ENCODE measurements around the gene SLC13A4.

The SLC13A4 gene

DNA sequence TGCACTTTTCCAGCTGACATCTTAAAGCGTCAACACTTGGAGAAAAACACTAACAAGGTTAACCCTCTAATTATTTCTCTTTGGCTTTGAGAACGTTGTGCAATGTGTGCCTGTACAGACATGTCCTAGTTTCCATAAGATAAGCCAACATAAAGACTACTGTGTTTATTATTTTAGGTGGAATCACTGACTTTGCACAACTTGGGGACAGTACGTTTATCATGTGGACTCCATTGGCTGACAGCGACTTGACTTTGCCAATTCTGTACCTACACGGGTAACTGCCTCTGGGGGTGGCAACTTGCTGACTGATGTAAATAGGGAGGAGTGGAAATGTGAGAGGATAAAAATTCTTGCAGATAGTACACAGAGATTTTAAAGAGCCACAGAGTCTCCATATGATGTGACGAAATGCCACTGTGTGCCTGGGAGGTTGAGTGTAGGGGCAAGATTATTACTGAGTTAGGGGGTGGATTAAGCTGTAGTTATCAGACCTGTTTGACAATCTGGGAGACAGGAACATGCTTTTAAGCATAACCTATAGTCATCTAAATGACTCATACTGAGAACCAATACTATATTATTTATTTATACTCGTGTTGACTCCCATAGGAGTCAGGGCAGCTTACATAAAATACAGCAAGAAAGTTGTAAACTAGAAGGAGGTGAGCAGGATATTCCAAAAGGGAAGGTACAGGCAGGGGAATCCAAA is 21.0 kb downstream of the SLC13A4 start:
- no peaks in the 10 kb centered on the region for H3K4me1 ChIP-seq (ENCODE audit: low read depth, poor library complexity, severe bottlenecking)
- H3K4me2 ChIP-seq = no peak overlapping the region
- H3K27me3 ChIP-seq (ENCODE audit: insufficient read depth, low read depth) = no peaks in the 10 kb centered on the region
- no peaks in the 10 kb centered on the region for H4K20me1 ChIP-seq (ENCODE audit: insufficient read depth)
- no peak overlapping the region for H3K4me3 ChIP-seq (IDR thresholded peaks at IDR 0.05; ENCODE audit: insufficient read depth, low read depth, low read length)
- H3K27ac ChIP-seq = no peak overlapping the region
- no peak for TF ChIP-seq CTCF (conservative IDR thresholded peaks at IDR 0.05; ENCODE audit: low read depth, low read length)
- H3K79me2 ChIP-seq (ENCODE audit: insufficient read depth, low read depth) = no peaks in the 10 kb centered on the region
- no peak overlapping the region for H2AFZ ChIP-seq (ENCODE audit: low read depth)
- no peak overlapping the region for H3K9ac ChIP-seq
- no peaks in the 10 kb centered on the region for H3K36me3 ChIP-seq (ENCODE audit: insufficient read depth)

DNA sequence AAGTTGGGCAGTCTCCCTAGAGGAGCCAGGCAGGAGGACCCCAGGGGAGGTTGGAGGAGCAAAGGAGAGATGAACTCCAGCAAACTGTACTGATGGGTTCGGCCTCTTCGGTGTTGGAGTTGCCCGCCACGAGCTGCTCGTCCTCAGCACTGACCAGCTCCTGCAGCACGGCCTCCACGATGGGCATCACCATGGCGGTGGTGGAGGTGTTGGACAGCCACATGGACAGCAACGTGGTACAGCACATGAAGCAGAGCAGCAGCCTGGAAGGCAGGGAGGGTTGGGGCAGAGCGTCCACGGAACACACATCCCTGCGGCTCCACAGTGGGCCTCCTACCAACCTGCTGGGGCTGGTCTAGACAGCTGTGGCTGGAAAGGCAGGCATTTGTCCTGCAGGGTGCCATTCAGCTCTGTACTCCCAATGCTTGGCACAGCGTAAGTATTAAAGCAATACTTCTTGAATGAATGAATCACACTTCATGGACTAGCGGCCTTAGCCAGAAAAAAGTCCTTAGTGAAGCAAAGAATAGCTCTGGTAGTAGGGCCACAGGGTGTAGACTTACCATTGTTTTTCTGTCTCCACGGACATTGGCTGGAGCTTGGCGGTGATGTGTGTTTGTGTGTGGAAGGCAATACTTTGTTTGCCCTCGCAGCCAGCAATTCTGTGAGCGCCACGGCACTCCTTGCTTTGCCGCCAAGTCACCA is 21.8 kb downstream of the SLC13A4 start:
- TF ChIP-seq CTCF (conservative IDR thresholded peaks at IDR 0.05; ENCODE audit: low read depth, low read length) = no peak
- H3K27ac ChIP-seq = no peak overlapping the region
- H3K4me3 ChIP-seq (IDR thresholded peaks at IDR 0.05; ENCODE audit: insufficient read depth, low read depth, low read length) = no peak overlapping the region
- no peaks in the 10 kb centered on the region for H4K20me1 ChIP-seq (ENCODE audit: insufficient read depth)
- H3K4me2 ChIP-seq = no peak overlapping the region
- H3K36me3 ChIP-seq (ENCODE audit: insufficient read depth) = no peaks in the 10 kb centered on the region
- no peak overlapping the region for H3K9ac ChIP-seq
- H3K4me1 ChIP-seq (ENCODE audit: low read depth, poor library complexity, severe bottlenecking) = no peaks in the 10 kb centered on the region
- H2AFZ ChIP-seq (ENCODE audit: low read depth) = no peak overlapping the region
- no peaks in the 10 kb centered on the region for H3K27me3 ChIP-seq (ENCODE audit: insufficient read depth, low read depth)
- H3K79me2 ChIP-seq (ENCODE audit: insufficient read depth, low read depth) = no peaks in the 10 kb centered on the region

- H3K36me3 ChIP-seq (ENCODE audit: insufficient read depth) = no peaks in the 10 kb centered on the region
- no peak overlapping the region for H3K4me3 ChIP-seq (IDR thresholded peaks at IDR 0.05; ENCODE audit: insufficient read depth, low read depth, low read length)
- no peak overlapping the region for H3K4me2 ChIP-seq
- H3K79me2 ChIP-seq (ENCODE audit: insufficient read depth, low read depth) = no peaks in the 10 kb centered on the region
- no peaks in the 10 kb centered on the region for H4K20me1 ChIP-seq (ENCODE audit: insufficient read depth)
- no peaks in the 10 kb centered on the region for H3K27me3 ChIP-seq (ENCODE audit: insufficient read depth, low read depth)
- no peak overlapping the region for H3K9ac ChIP-seq
- TF ChIP-seq CTCF (conservative IDR thresholded peaks at IDR 0.05; ENCODE audit: low read depth, low read length) = no peak
- H2AFZ ChIP-seq (ENCODE audit: low read depth) = no peak overlapping the region
- H3K4me1 ChIP-seq (ENCODE audit: low read depth, poor library complexity, severe bottlenecking) = no peaks in the 10 kb centered on the region
- H3K27ac ChIP-seq = no peak overlapping the region
Observed at GRCh38 chr7:135704698-135705097, 23.3 kb downstream of the SLC13A4 start.

DNA sequence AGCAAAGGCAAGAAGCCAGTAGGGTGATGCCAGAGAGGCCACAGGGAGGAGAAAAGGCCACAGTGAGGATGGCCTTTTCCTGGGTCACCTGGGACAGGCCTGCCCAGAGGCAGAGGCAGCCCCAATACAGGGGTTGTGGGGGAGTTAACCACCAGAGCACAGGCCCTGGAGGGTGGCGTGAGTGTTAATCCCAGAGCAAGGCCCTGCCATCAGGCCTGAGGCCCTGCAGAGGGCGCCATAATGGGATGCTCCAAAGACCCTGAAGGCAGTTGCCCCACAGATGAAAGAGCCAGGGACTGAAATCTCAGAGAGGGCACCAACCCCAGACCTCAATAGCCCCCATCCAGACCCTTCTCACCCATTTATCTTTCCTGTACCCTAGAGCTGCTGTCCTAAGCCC is 23.9 kb downstream of the SLC13A4 start:
- Histone ChIP-seq H3K4me1 (ENCODE audit: low read depth, poor library complexity, severe bottlenecking) (no peaks in the 10 kb centered on the region), H2AFZ (ENCODE audit: low read depth) (no peak overlapping the region), H4K20me1 (ENCODE audit: insufficient read depth) (no peaks in the 10 kb centered on the region), H3K27ac (no peak overlapping the region), H3K79me2 (ENCODE audit: insufficient read depth, low read depth) (no peaks in the 10 kb centered on the region), H3K36me3 (ENCODE audit: insufficient read depth) (no peaks in the 10 kb centered on the region), H3K4me3 (IDR thresholded peaks at IDR 0.05; ENCODE audit: insufficient read depth, low read depth, low read length) (no peak overlapping the region), H3K4me2 (no peak overlapping the region), H3K9ac (no peak overlapping the region), H3K27me3 (ENCODE audit: insufficient read depth, low read depth) (no peaks in the 10 kb centered on the region)
- TF ChIP-seq CTCF (conservative IDR thresholded peaks at IDR 0.05; ENCODE audit: low read depth, low read length) = no peak; the same call in 1 of the 2 replicates
